KOPT-K1 (cell line): ENCODE results near the gene EAF1.

Source experiments
- H3K27ac ChIP-seq: fragments of 200-600 bp; sonication (generic); 2 replicates; pipeline ENCODE4 v1.5.1; 2016; ENCODE audit warnings: antibody characterized with exemption, mild to moderate bottlenecking, low read depth, low read length; ENCODE audit not compliant: poor library complexity, severe bottlenecking
- H3K36me3 ChIP-seq: fragments of 200-600 bp; sonication (generic); 2 replicates; pipeline ENCODE4 v1.5.1; 2017; ENCODE audit warnings: antibody characterized with exemption, mild to moderate bottlenecking, low read length, moderate library complexity; ENCODE audit not compliant: insufficient read depth
- H3K9me3 ChIP-seq: fragments of 200-600 bp; sonication (generic); 2 replicates; pipeline ENCODE4 v1.5.1; 2017; ENCODE audit warnings: antibody characterized with exemption, low read length, mild to moderate bottlenecking; ENCODE audit not compliant: insufficient read depth, poor library complexity, severe bottlenecking

EAF1 gene

DNA sequence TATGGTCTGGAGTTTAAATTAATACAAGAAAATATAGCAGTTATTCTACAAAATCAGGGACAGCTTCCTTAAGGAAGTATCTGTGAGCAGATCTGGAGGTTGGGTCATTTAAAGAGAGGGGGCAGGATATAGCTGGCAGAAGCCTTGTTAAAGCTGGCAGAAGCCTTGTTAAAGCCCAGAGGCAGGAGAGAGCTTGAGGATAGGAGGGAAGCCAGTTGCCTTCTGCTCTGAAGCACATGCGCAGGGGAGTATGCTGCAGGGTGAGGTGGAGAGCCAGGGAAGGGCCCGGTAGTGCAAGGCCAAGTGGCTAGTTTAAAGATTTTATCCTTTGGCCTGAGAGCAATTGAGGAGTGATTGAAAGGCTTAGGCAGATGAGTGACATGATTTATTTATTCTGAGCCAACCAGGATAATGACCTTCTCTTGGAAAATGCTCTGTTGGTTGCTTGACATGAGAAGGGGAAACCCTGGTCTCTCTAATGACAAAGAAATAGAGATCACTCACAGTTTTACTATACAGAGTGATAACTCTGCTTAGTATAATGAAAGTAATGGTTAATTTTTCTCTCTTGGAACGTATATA, 3.9 kb downstream of the EAF1 start:
- H3K27ac ChIP-seq = no peak overlapping the region
- H3K9me3 ChIP-seq = no peaks in the 10 kb centered on the region
- H3K36me3 ChIP-seq = peaks cover 68% of the 10 kb centered on the region

DNA sequence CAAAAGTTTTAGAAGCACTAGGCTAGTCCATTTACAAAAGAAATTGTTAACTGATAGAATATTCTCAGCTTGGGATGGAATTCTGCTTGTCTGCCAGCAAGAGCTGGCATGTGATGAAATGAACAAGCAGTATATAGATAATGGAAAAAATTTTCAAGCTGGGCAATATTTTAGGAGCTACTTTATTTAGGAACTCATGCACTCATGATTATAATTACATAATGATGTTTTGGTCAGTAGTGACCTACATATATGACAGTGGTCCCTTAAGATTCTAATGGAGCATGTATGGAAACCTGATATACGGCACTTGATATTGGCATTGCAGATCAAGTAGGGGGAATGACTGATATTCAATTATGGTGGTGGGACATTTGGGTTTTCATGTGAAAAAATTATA, 6.1 kb downstream of the EAF1 start:
- H3K9me3 ChIP-seq = no peaks in the 10 kb centered on the region
- no peak overlapping the region for H3K27ac ChIP-seq
- H3K36me3 ChIP-seq = peaks cover 90% of the 10 kb centered on the region

DNA sequence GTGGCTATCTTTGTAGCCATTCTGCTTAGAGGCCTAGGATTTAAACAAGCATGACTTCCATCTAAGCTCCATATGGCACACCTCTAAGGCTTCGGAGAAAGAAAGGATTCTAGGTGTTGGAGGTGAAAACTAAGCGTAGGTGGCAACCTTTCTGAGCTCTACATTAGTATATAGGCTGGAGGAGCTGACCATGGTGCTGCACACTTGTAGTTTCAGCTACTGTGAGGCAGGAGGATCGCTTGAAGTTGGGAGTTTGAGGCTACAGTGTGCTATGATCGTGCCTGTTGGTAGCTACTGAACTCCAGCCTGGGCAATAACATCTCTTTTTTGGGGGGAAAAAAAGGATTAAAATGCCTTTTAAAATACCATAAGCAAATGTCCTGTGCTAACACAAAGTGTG, 7.4 kb downstream of the EAF1 start:
- H3K36me3 ChIP-seq = peaks cover 99% of the 10 kb centered on the region
- H3K27ac ChIP-seq = no peak overlapping the region
- H3K9me3 ChIP-seq = no peaks in the 10 kb centered on the region

DNA sequence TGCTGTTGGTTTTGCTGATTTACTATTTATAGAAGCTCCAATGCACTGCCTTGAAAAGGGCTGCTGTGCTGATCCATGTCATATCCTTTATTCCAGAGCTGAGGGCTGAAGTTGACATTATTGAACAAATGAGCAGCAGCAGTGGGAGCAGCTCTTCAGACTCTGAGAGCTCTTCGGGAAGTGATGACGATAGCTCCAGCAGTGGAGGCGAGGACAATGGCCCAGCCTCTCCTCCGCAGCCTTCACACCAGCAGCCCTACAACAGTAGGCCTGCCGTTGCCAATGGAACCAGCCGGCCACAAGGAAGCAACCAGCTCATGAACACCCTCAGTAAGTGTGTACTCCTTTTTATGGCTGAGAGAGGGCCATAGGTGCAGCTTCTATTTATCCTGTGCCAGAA, 8.8 kb downstream of the EAF1 start:
- H3K36me3 ChIP-seq = peaks cover 100% of the 10 kb centered on the region
- H3K27ac ChIP-seq = no peak overlapping the region
- no peaks in the 10 kb centered on the region for H3K9me3 ChIP-seq

DNA sequence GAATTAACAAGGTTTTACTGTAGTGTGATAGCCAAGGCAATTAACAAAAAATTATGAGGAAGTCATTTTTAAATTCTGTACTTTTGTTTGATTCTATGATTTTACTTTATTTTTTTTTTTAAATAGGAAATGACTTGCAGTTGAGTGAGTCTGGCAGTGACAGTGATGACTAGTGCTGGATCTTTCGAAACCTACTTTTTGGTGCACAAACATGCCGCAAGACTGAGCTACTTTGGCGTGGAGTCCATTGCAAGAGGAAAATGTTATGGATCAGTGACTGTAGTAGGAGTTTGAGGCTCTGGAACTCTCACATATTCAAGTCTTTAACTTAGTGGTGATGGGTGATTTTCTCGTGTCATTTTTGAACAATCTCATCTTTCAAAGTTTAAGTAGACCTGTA, 11.6 kb downstream of the EAF1 start:
- Histone ChIP-seq H3K27ac (no peak overlapping the region), H3K36me3 (peaks cover 100% of the 10 kb centered on the region), H3K9me3 (no peaks in the 10 kb centered on the region)

DNA sequence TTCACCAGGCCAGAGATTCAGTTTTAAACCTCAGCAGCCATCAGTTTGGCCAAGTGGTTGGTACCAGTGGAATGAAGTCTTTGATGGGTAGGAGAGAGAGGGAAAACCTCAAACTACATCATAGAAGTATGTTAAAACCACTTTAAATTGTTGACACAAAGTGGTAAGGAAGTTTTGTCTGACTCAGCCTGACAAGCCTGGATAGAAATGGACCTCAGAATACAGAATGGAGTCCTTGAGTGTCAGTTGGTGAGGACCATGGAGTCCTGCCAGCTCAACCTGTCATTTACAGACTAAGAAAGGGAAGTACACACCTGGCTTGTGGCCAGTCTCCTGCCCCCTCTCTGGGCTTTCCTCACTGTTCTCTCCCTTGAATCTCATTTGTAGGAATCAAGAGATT, 12.1 kb downstream of the EAF1 start:
- H3K36me3 ChIP-seq = peaks cover 100% of the 10 kb centered on the region
- no peaks in the 10 kb centered on the region for H3K9me3 ChIP-seq
- H3K27ac ChIP-seq = no peak overlapping the region

DNA sequence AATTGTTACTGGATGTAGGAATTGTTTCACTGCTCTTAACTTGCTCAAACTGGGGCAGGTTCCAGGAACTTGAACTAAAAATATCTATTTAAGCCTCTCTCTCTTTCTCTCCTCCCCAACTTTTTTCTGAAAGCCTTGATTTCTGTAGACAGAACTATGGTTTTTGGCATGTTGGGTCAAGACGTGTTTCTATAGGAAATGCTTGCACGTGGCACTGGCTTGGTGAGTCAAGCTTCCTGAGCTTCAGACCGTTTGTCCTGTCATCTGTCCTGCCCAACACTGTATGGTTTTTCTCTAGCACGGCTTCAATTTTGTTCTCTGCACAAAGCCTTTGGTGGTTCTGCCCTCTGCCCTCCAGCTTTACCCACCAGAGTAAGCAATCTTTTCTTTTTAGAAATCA, 13.5 kb downstream of the EAF1 start:
- Histone ChIP-seq H3K9me3 (no peaks in the 10 kb centered on the region), H3K36me3 (peaks cover 88% of the 10 kb centered on the region), H3K27ac (no peak overlapping the region)

DNA sequence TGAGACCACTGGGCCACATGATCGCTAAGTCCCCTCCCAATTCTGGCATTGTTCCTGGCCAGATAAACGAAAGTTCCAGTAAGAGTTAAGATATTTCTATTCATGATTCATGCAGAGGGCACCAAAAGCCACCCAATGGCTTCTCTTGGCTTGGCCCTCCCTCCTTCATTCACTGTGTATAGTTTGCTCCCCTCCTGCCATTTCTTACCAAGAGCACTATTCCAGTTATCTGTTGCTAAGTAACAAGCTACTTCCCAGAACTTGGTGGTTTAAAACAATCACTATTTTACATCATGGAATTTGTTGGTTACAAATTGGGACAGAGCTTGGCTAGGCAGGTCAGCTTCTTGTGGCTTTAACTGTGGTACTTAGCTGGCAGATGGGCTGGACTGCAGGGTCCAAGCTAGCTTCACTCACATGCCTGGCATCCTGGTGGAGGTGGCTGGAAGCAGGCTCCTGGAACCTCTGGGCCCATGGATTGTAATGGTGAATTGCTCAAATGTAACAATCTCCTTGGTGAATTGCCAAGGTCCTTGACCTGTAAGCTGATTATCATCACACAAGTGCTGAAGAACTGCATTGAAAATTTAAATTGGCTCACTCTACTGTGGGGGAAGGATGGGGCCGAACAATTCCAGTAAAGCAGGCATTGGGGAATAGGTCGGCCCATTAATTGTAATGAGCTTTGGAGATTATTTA, 16.6 kb downstream of the EAF1 start:
- Histone ChIP-seq H3K9me3 (no peaks in the 10 kb centered on the region), H3K36me3 (peaks cover 57% of the 10 kb centered on the region), H3K27ac (no peak overlapping the region)

DNA sequence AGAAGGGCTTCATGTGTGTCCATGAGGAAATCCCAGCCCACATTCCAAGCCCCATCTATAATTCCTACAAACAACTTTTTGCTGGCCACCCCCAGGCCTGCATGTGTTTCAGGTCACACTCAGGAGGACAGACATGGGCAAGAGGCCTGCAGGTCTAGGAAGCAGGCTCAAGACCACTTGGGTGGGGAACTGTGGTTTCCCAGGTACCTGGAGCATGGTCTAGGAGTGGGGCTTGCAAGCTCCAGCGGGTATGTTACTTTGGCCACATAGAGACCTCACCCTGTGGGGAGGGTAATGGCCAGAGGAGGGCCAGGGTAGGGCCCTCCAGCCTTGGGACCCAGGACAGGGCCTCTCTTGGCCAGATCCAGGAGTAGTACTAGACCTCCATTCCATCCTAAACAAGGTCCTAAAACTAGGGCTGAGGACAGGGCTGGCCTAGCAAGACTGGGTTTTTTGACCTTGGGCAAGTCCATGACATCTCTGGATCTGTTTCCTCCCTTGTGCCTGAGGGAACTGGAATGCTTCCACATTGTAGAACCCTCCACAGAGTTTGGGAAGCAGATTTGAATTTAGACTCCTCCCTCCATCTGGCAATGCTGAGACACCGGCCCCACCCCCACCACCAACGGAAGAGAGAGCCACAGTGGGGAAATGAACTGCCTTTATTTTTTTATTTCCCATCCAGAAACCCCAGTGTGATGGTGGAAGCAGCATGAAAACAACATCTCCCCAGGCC, 22.3 kb downstream of the EAF1 start:
- no peak overlapping the region for H3K27ac ChIP-seq
- H3K9me3 ChIP-seq = no peaks in the 10 kb centered on the region
- 0 out of 2 replicates have a peak, but pooled peaks cover under 1% of the 10 kb centered on the region for H3K36me3 ChIP-seq

DNA sequence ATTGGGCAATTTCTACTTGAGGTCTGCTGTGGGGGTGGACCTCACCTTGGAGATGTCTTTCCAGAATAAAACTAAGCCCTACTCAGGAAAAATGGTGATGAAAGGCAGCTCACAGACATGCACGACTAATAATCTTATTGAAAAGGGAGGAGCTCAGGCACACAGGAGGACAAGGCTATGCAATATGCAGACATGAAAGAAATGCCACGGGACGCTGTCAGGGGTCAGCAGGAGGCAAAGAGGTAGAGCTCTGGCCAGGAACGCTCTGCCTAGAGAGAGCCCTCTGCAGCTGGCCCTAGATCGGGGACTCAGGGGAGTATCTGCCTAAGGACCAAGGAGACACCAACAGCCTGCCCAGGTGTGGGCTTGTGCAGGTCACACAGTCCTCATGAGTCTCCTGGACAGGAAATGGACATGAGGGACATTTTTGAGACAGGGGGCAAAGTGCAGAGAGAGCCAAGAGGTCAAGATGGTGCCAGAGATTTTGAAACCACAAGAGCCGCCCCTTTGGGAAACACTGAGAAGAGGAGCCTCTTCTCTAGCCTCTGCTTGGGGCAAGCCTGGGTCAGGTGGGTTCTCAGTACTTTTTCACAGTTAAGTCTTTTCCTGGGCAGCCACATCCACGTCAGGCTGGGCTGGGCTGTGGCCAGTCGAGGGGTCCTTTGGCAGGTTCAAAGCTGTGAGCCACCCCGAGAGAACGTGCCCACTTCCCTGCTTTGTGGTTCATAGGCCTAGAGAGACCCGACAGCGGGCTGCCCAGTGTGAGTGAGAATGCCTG, 23.2 kb downstream of the EAF1 start:
- Histone ChIP-seq H3K27ac (no peak overlapping the region), H3K9me3 (no peaks in the 10 kb centered on the region), H3K36me3 (no peaks in the 10 kb centered on the region)

DNA sequence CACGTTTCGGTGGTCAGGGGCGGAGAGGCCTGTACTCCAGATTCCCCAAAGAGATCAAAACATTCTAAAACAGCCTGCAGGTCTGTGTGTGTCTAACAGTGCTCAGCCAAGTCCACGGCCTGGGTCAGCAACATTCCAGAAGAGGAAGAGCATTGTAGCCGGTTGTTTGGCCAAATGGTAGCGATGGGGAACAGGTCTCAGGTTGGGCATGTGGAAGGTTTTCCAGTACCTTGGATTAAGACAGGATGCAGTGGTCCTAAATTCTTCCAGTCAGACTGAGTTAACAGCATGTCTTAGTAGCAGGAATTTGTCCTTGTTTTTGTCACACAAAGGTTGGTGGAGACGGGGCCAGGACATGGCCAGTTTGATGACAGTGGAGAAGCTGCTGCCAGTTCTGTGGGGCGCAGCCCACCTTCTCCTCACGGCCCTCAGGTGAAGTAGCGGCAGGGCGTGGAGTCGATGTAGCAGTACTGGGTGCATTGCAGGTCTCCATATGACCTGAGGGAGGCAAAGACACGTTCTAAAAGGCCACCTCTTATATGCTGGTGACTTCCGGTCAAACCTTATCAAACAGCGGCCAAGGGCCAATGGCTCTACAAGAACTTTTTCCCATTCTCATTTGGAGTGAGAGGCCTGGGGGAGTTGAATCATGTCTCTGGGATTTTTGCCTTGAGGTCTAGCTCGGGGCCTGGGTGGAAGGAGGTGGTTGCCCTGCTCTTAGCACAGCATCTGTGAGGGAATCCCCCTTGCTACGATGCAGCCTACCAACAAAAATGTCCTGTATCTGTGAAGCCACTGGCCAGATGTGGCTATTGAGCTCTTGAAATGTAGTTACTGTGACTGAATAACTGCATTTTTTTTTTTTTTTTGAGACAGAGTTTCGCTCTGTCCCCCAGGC, 24.1 kb downstream of the EAF1 start:
- Histone ChIP-seq H3K36me3 (no peaks in the 10 kb centered on the region), H3K9me3 (no peaks in the 10 kb centered on the region), H3K27ac (no peak overlapping the region)

DNA sequence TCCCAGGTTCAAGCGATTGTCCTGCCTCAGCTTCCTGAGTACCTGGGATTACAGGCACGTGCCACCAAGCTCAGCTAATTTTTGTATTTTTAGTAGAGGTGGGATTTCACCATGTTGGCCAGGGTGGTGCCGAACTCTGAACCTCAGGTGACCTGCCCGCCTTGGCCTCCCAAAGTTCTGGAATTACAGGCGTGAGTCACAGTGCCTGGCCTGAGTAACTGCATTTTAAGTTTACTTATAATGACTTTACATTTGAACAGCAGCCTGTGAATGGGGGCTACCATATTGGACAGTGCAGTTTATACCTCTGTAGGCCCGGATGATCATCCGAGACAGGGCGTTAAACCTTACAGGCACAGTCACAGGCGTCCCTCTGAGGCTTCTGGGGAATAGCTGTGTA, 24.8 kb downstream of the EAF1 start:
- no peaks in the 10 kb centered on the region for H3K9me3 ChIP-seq
- no peak overlapping the region for H3K27ac ChIP-seq
- H3K36me3 ChIP-seq = no peaks in the 10 kb centered on the region

DNA sequence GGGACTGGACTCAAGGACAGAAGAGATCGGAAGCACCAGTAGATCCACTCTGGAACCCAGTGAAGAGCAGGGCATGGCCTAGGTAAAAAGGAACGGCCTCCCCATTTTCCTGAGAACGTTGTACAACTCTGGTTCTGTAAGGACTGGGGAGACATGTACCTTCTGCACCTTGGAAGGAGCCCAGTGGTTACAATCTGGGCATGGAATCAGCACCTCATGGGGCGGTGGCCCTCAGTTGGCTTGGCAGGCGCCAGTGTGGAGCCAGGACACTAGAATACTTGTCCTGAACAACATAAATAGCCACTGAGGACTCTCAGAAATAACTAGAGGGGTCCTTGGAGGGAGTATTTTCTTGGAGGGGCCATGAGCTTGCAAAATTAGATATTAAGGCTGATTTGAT, 25.6 kb downstream of the EAF1 start:
- H3K27ac ChIP-seq = no peak overlapping the region
- H3K36me3 ChIP-seq = no peaks in the 10 kb centered on the region
- H3K9me3 ChIP-seq = no peaks in the 10 kb centered on the region

DNA sequence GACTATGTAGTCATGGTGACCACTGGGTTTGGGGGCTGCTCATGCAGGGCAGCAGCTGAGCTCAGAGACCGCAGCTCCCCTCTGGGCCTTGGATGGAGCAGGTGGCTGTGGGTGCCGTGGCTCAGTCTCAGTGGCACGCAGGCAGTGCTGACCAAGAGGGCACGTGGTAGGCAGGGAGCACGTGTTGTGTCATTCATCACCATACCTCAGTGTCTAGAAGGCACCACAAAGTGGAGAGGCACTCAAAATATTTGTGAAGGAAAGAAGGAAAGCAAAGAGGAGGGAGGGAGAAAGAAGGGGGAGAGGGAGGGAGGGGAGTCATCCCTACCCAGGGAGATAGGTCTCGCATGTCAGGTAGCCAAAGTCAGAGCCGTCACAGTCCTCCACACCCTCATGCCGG, 26.1 kb downstream of the EAF1 start:
- no peaks in the 10 kb centered on the region for H3K9me3 ChIP-seq
- no peaks in the 10 kb centered on the region for H3K36me3 ChIP-seq
- no peak overlapping the region for H3K27ac ChIP-seq
